Iris pigment epithelial cell (primary cell): ENCODE results near the gene LLGL2.
"Not testable (repeated sequence)": the region's sequence is repeated elsewhere in the genome, so short reads cannot be mapped to it uniquely, and the experiment has no call there.

Experiments
- DNase-seq: peaks from one replicate; pipeline ENCODE4 v3.0.0-alpha.2; 2011; ENCODE audit warnings: low read depth

Gene LLGL2

GRCh38 chr17:75571197-75571884 is 45.8 kb downstream of the LLGL2 start:
- peak; percentile 28 for DNase-seq

- no peak for DNase-seq
Measured at GRCh38 chr17:75571885-75572215, 46.4 kb downstream of the LLGL2 start.

- DNase-seq, result no peak
Measured at GRCh38 chr17:75572713-75573539, 47.4 kb downstream of the LLGL2 start.

GRCh38 chr17:75573540-75573957 is 48.1 kb downstream of the LLGL2 start:
- DNase-seq, result no peak

GRCh38 chr17:75573994-75574393 is 48.5 kb downstream of the LLGL2 start:
- DNase-seq, result no peak

- no peak for DNase-seq
Measured at GRCh38 chr17:75574404-75575036, 49.0 kb downstream of the LLGL2 start.

- DNase-seq, result no peak
Measured at GRCh38 chr17:75575197-75575596, 49.7 kb downstream of the LLGL2 start.

GRCh38 chr17:75575728-75576127 is 50.2 kb downstream of the LLGL2 start:
- no peak for DNase-seq

GRCh38 chr17:75576661-75577060 is 51.2 kb downstream of the LLGL2 start:
- no peak for DNase-seq

GRCh38 chr17:75581121-75581725 is 55.7 kb downstream of the LLGL2 start:
- not testable (repeated sequence) for DNase-seq

GRCh38 chr17:75583197-75583596 is 57.7 kb downstream of the LLGL2 start:
- DNase-seq, result not testable (repeated sequence)

GRCh38 chr17:75584849-75585175 is 59.3 kb downstream of the LLGL2 start:
- no peak for DNase-seq

- peak; percentile 25 for DNase-seq
Measured at GRCh38 chr17:75587675-75588595, 62.4 kb downstream of the LLGL2 start, which contains the start of gene MYO15B. MYO15B (plus strand) TSS chr17:75587800; CDS start chr17:75588058, 258 bp downstream.

- DNase-seq, result no peak
Measured at GRCh38 chr17:75588596-75589011, 63.1 kb downstream of the LLGL2 start.

GRCh38 chr17:75589012-75589918 is 63.8 kb downstream of the LLGL2 start:
- DNase-seq, result peak; percentile 76

GRCh38 chr17:75589919-75590303 is 64.4 kb downstream of the LLGL2 start:
- DNase-seq, result no peak

GRCh38 chr17:75590314-75590761 is 64.8 kb downstream of the LLGL2 start:
- no peak for DNase-seq

- DNase-seq, result no peak
Measured at GRCh38 chr17:75590849-75591721, 65.6 kb downstream of the LLGL2 start.

- no peak for DNase-seq
Measured at GRCh38 chr17:75591722-75592302, 66.3 kb downstream of the LLGL2 start.
